ENCODE data around the gene LMF2.

The LMF2 gene

GRCh38 chr22:50467773-50468440 is 39.6 kb downstream of the LMF2 start:
- Mint-ChIP-seq H3K4me1 (peaks cover 37% of the 10 kb centered on the region), H3K4me3 (no peak overlapping the region), H3K36me3 (peaks cover 21% of the 10 kb centered on the region), H3K27ac (no peak overlapping the region), H3K9me3 (no peaks in the 10 kb centered on the region), H3K27me3 (no peaks in the 10 kb centered on the region)
- DNase-seq (ENCODE audit: low spot score in 2 of 2): no peak
- no peak for ATAC-seq (ENCODE audit: low read depth)

GRCh38 chr22:50467341-50467740 is 40.2 kb downstream of the LMF2 start:
- DNase-seq (ENCODE audit: low spot score in 2 of 2): no peak
- H3K27ac Mint-ChIP-seq: no peak overlapping the region
- no peaks in the 10 kb centered on the region for H3K27me3 Mint-ChIP-seq
- ATAC-seq (ENCODE audit: low read depth): no peak
- H3K9me3 Mint-ChIP-seq: no peaks in the 10 kb centered on the region
- H3K4me1 Mint-ChIP-seq: peaks cover 34% of the 10 kb centered on the region
- no peak overlapping the region for H3K4me3 Mint-ChIP-seq
- H3K36me3 Mint-ChIP-seq: peaks cover 21% of the 10 kb centered on the region

GRCh38 chr22:50465066-50465930 is 42.2 kb downstream of the LMF2 start:
- Mint-ChIP-seq H3K27ac (no peak overlapping the region), H3K36me3 (peaks cover 27% of the 10 kb centered on the region), H3K27me3 (no peaks in the 10 kb centered on the region), H3K4me1 (peaks cover 21% of the 10 kb centered on the region), H3K9me3 (no peaks in the 10 kb centered on the region), H3K4me3 (no peak overlapping the region)
- DNase-seq (ENCODE audit: low spot score in 2 of 2): no peak
- ATAC-seq (ENCODE audit: low read depth): no peak

DNA sequence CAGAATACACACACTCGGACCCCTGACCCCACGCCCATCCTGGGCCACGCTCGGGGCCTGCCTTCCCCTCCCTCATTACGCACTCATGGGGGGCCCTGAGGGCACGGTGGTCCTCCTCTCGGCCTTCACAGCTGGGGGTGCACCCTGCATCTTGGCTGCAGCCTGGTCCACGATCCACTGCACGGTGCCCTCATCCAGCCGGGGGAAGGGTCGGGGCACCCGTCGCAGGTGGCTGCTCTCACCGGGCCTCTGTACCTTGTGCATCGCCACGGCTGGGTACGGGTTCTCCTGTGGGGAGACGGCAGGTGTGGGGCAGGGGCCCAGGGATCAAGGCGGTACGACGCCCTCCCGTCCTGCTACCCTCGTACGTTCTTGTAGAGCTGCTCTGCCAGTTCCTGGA is 43.1 kb downstream of the LMF2 start:
- peaks cover 28% of the 10 kb centered on the region for H3K36me3 Mint-ChIP-seq
- no peaks in the 10 kb centered on the region for H3K9me3 Mint-ChIP-seq
- ATAC-seq (ENCODE audit: low read depth) (no peak), DNase-seq (ENCODE audit: low spot score in 2 of 2) (no peak)
- H3K4me3 Mint-ChIP-seq: no peak overlapping the region
- H3K27ac Mint-ChIP-seq: no peak overlapping the region
- H3K4me1 Mint-ChIP-seq: peaks cover 13% of the 10 kb centered on the region
- no peaks in the 10 kb centered on the region for H3K27me3 Mint-ChIP-seq

DNA sequence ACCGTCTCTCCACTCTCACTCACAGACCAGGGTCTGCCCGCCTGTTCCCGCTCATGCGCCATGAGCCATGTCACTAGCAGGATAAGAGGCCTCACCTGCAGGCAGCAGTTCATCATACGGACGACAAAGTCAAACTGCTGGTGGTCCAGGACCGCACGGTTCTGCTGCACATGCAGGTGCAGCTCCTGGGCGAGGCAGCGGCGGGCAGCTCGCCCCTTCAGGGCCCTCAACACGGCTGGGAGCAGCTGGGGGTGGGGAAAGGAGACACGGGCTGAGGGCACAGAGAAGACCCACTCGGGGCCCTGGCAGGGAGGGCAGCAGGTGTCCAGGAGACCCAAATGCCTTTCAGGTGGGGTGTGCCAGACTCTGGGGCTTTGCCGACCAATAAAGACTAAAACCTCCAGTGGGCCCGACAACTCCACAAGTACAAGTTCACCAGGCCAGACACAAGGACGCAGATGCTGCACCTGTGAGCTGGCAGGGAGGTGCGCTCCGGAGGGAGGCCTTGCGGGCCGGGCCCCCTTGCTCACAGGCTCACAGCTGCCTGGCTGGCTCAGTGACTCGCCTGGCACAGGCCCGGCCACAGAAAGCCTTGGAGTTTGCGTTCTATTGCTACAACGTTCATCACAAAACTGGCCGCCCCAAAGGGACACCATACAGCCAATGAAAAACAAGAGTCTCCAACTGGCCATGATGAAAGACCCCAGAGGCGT is 44.2 kb downstream of the LMF2 start:
- Mint-ChIP-seq H3K36me3 (peaks cover 32% of the 10 kb centered on the region), H3K9me3 (no peaks in the 10 kb centered on the region), H3K4me3 (no peak overlapping the region), H3K4me1 (peaks cover 3% of the 10 kb centered on the region), H3K27ac (no peak overlapping the region), H3K27me3 (no peaks in the 10 kb centered on the region)
- no peak for DNase-seq (ENCODE audit: low spot score in 2 of 2)
- no peak for ATAC-seq (ENCODE audit: low read depth)

GRCh38 chr22:50461979-50462540 is 45.4 kb downstream of the LMF2 start:
- no peak overlapping the region for H3K27ac Mint-ChIP-seq

GRCh38 chr22:50461536-50461935 is 46.0 kb downstream of the LMF2 start:
- Mint-ChIP-seq H3K9me3 (no peaks in the 10 kb centered on the region), H3K36me3 (peaks cover 34% of the 10 kb centered on the region), H3K27ac (no peak overlapping the region), H3K4me1 (peaks cover 2% of the 10 kb centered on the region), H3K27me3 (no peaks in the 10 kb centered on the region), H3K4me3 (no peak overlapping the region)
- DNase-seq (ENCODE audit: low spot score in 2 of 2): no peak
- no peak for ATAC-seq (ENCODE audit: low read depth)

More at GRCh38 chr22:50461979-50462540, 45.4 kb downstream of the LMF2 start:
- DNase-seq (ENCODE audit: low spot score in 2 of 2): no peak
- no peaks in the 10 kb centered on the region for H3K27me3 Mint-ChIP-seq
- H3K4me1 Mint-ChIP-seq: peaks cover 3% of the 10 kb centered on the region
- H3K4me3 Mint-ChIP-seq: no peak overlapping the region
- H3K9me3 Mint-ChIP-seq: no peaks in the 10 kb centered on the region
- H3K36me3 Mint-ChIP-seq: peaks cover 36% of the 10 kb centered on the region
- ATAC-seq (ENCODE audit: low read depth): no peak

DNA sequence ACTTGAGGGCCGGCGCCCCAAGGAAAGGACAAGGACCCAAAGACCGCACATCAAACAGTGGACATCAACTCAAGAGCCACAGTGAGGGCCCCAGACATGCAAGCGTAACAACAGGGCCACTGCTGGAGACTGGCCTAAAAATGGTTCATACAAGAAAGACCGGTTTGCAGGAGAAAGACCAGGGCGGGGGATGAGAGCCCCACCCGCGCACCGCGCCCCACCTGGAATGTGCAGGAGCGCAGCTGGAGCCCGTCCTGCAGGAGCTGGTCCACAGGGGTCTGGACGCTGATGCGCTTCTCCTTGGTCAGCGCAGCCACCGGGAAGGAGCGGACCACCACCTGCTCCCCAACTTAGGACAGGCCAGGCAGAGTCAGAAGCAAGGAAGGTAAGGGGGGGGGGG is 46.6 kb downstream of the LMF2 start:
- Mint-ChIP-seq H3K36me3 (peaks cover 29% of the 10 kb centered on the region), H3K9me3 (no peaks in the 10 kb centered on the region), H3K27ac (no peak overlapping the region), H3K4me3 (no peak overlapping the region), H3K27me3 (no peaks in the 10 kb centered on the region), H3K4me1 (peaks cover 2% of the 10 kb centered on the region)
- ATAC-seq (ENCODE audit: low read depth) (no peak), DNase-seq (ENCODE audit: low spot score in 2 of 2) (no peak)

GRCh38 chr22:50459496-50460140 is 47.9 kb downstream of the LMF2 start:
- Mint-ChIP-seq H3K27ac (no peak overlapping the region), H3K4me1 (peaks cover 2% of the 10 kb centered on the region), H3K36me3 (peaks cover 30% of the 10 kb centered on the region), H3K9me3 (no peaks in the 10 kb centered on the region), H3K4me3 (no peak overlapping the region), H3K27me3 (no peaks in the 10 kb centered on the region)
- peak; percentile 43 for ATAC-seq (ENCODE audit: low read depth)
- no peak for DNase-seq (ENCODE audit: low spot score in 2 of 2)

DNA sequence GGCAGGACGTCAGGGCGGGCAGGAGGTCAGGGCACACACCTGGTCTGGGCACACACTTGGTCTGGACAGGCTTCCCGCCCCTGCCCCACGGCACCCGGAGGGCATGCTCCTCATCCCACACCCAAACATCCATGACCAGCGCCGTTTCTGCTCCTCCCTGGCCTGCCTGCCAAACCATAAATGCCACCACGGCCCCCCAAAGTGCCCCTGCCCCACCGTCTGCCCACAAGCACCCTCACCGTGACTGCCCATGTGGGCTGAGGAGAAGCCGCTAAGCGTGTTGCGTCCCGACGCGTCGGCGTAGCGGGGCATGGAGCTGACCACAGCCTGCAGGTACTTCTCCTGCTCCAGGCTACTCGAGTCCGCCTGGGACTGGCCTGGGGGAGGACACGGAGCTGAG is 48.5 kb downstream of the LMF2 start:
- peaks cover 2% of the 10 kb centered on the region for H3K4me1 Mint-ChIP-seq
- no peak overlapping the region for H3K4me3 Mint-ChIP-seq
- H3K9me3 Mint-ChIP-seq: no peaks in the 10 kb centered on the region
- H3K27ac Mint-ChIP-seq: no peak overlapping the region
- DNase-seq (ENCODE audit: low spot score in 2 of 2): no peak
- H3K36me3 Mint-ChIP-seq: peaks cover 25% of the 10 kb centered on the region
- no peak for ATAC-seq (ENCODE audit: low read depth)
- H3K27me3 Mint-ChIP-seq: no peaks in the 10 kb centered on the region

DNA sequence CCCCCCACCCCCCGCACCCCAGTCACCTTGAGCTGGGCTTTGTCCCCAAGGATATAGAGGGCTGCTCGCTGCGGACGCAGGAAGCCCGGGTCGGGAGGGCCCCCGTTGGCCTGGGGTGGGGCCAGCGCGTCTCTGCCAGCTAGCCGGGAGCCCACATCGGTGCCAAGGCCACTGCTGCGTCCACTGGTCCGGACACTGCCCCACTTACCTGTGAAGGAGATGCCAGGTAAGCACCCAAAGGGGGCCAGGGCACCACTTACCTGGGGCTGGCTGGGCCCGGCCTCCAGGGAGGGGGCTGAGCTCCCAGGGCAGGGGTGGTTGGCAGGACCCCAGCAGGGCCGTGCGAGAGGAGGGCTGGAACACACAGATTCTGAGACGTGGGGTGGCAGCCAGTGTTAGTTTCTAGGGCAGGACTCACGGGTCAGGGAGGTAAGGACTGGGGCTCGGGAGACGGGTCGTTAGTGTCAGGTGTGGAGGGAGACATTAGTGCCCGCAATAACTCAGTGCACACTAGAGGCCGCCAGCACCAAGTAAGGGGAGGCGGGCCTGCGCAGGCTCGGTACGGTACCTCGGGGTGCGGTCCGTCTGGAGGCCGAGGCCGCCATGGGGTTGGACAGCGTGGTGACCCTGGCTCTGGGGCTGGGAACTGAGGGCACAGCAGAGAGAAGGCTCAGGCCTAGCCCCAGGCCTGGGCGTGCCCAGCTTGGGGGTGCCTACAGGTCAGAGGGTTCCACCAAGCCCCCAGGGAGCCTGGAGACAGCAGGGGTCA is 50.9 kb downstream of the LMF2 start:
- Mint-ChIP-seq H3K27ac (peak overlapping the region; percentile 33), H3K27me3 (no peaks in the 10 kb centered on the region), H3K4me3 (no peak overlapping the region), H3K4me1 (peaks cover 2% of the 10 kb centered on the region), H3K36me3 (peaks cover 26% of the 10 kb centered on the region), H3K9me3 (no peaks in the 10 kb centered on the region)
- ATAC-seq (ENCODE audit: low read depth) (peak; percentile 65), DNase-seq (ENCODE audit: low spot score in 2 of 2) (no peak)

DNA sequence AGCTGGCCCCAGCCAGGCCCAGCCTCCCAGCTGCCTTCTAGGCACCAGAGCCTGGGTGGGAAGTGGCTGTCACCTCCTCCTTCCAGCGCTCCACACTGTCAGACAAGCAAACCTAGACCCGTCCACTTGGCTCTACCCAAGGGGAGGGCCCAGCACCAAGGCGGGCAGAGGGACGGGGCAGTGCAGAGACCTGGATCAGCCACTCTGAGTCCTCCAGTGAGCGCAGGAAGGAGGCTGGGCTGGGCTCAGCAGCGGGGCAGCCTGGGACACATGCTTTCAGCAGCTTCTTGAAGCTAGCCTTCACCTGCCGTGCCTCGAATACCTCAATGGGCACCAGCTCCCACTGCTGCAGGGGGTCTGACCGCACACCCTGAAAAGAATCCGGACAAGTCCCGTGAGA is 51.5 kb downstream of the LMF2 start:
- no peak for DNase-seq (ENCODE audit: low spot score in 2 of 2)
- Mint-ChIP-seq H3K36me3 (peaks cover 24% of the 10 kb centered on the region), H3K27me3 (no peaks in the 10 kb centered on the region), H3K4me1 (peaks cover 2% of the 10 kb centered on the region), H3K27ac (no peak overlapping the region), H3K4me3 (no peak overlapping the region), H3K9me3 (no peaks in the 10 kb centered on the region)
- no peak for ATAC-seq (ENCODE audit: low read depth)

GRCh38 chr22:50455201-50455600 is 52.3 kb downstream of the LMF2 start:
- Mint-ChIP-seq H3K9me3 (no peaks in the 10 kb centered on the region), H3K27me3 (no peaks in the 10 kb centered on the region), H3K36me3 (peaks cover 18% of the 10 kb centered on the region), H3K4me1 (peaks cover 2% of the 10 kb centered on the region), H3K27ac (no peak overlapping the region), H3K4me3 (no peak overlapping the region)
- no peak for DNase-seq (ENCODE audit: low spot score in 2 of 2)
- ATAC-seq (ENCODE audit: low read depth): no peak
